Transverse colon (tissue), 4 donors: ENCODE data around the gene TMEM208.

ENCODE experiments used
- POLR2AphosphoS5 ChIP-seq, 3 donors: sonication (generic); formaldehyde crosslinking; IDR thresholded peaks; one replicate each; pipeline ENCODE4 v1.6.1; 2016; ENCODE audit warnings: antibody characterized with exemption in 3 of 3
- TF ChIP-seq, protein P1 (sequence below), 5 experiments: fragments of 200-600 bp in 3 of 5; fragments of 450-650 bp in 2 of 5; sonication (generic) in 3 of 5; IDR thresholded peaks; 1 replicate in 2 of 5; 2 replicates in 3 of 5; pipeline ENCODE4 v1.5.1; 2016 to 2017; ENCODE audit warnings: antibody characterized with exemption in 5 of 5, inconsistent platforms in 3 of 5, mild to moderate bottlenecking in 2 of 5, moderate library complexity in 1 of 5

DNA sequence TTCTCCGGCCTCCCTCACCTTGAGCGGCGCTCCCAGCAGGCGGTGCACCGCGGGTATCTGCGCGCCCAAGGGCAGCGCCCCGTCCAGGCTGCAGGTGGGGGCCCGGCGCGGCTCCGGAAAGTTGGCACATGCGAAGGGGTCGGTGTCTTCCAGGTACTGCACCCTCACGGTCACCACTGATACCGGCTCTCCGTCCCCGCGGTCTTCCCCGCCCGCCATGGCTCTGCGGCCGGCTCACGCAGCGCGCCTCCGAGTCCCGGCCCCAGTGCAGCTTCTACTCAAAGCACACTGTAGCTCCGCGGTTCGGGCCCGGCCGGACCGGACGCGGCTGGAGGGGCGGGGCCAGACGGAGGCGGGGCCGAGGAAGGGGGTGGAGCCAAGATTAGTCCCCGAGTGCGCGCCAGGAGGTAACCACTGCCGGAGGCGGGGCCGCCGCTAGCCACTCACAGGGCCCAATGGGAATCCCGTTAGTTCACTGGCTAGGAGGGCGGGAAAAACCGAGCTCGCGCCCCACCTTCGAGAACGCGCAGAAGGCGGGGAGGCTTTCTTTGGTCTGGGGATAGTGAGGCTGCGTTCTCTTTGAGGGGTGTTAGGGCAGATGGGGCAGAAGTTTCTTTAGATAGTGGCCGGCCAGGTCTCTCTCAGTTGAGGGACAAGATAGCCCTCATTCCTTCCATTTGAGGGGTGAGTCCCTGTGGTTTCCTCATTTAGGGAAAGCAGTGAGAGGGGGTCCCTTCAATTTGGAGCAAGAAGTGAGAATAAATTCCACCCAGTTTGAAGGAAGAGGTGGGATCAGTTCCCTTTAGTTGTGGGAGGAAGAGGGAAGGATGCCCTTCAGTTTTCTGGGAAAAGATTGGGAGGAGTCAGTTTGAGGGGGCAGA, 20.5 kb downstream of the TMEM208 start, which contains the start of gene FHOD1:
- TF ChIP-seq, protein P1, sequence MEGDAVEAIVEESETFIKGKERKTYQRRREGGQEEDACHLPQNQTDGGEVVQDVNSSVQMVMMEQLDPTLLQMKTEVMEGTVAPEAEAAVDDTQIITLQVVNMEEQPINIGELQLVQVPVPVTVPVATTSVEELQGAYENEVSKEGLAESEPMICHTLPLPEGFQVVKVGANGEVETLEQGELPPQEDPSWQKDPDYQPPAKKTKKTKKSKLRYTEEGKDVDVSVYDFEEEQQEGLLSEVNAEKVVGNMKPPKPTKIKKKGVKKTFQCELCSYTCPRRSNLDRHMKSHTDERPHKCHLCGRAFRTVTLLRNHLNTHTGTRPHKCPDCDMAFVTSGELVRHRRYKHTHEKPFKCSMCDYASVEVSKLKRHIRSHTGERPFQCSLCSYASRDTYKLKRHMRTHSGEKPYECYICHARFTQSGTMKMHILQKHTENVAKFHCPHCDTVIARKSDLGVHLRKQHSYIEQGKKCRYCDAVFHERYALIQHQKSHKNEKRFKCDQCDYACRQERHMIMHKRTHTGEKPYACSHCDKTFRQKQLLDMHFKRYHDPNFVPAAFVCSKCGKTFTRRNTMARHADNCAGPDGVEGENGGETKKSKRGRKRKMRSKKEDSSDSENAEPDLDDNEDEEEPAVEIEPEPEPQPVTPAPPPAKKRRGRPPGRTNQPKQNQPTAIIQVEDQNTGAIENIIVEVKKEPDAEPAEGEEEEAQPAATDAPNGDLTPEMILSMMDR (IDR thresholded peaks at IDR 0.05), result no peak
- peak; percentile 93 to 98 (median 94) for TF ChIP-seq POLR2AphosphoS5 (IDR thresholded peaks at IDR 0.05)
